ENCODE measurements around the gene SYNE2. TPM values are rescaled to one million over a fixed set of nuclear protein-coding genes. Genes with fewer than 3 reads are reported as not detected.
A peak's percentile ranks its signal among the peaks of the same experiment; 100 is the strongest.
"Not testable (repeated sequence)": the region's sequence is repeated elsewhere in the genome, so short reads cannot be mapped to it uniquely, and the experiment has no call there.

The SYNE2 gene
- polyA plus RNA-seq, 4 donors: 54.4 to 135 (median 108) TPM

DNA sequence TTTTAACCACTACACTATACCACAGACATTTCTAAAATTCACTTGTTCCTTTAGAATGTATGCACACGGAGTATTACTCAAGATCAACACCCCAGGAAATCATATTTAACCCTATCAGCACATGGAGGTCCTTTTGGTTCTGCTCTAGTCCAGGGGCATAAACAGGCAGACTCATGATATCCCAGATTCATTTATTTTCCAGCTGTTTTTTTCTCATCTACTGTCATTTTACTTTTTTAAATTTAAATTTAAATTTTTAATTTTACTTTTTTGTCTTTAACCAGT is 17.9 kb downstream of the SYNE2 start:
- DNase-seq (ENCODE audit: low read depth in 4 of 4, low spot score in 3 of 4): not testable (repeated sequence)

DNA sequence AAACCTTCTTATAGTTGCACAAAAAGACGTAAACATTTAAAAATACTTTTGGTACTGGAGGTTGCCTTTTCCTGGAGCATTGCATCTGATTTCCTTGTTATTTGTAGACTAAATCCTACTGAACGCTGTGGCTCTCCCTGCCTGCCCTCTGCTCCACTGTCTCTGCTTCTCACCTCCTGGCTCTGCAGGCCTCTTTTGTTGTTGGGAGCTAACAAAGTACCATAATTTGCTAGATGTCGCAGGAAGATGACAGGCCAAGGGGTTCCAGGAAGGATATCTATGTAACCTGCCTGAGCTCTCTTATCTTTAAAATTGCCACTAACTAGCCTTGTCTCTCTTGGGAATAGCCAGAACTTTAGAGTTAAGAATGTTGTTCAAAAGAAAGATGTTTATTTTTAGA is 21.4 kb downstream of the SYNE2 start:
- DNase-seq (ENCODE audit: low read depth in 4 of 4, low spot score in 3 of 4): no peak

DNA sequence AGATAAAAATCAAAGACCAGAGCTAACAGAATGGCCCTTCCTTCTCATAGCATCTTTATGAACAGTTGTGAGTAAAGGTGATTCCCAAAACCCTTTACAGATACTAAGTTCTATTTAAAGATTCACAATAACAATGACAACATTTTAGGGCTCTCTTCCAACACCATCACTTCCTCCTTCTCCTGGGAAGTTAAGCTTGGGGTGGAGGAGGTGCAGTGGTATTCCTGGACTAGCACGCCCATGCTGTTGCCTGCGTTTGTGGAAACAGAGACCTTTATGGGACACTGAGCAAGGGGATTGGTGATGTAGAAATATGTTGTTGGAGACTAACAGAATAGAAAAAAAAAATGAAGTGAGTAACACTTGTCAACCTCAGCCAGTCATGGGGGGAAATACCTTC is 22.5 kb downstream of the SYNE2 start:
- DNase-seq (ENCODE audit: low read depth in 4 of 4, low spot score in 3 of 4): no peak

DNA sequence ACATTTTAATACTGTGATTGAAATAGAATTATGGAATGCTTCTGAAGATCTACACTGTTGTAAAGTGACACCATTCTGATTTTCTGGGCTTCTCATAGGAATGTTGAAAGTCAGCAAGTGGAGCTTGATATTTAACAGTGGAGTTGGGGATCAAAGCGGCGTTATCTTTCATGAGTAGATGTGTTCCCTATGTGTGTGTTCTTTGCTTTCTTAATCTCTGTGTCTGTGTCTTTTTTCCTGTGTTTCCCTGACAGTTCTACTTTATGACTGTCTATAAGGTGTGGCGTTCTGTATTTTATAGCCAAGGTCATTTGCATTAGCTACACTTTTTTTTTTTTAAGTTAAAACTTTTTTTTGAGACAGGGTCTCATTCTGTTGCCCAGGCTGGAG is 24.7 kb downstream of the SYNE2 start:
- no peak for DNase-seq (ENCODE audit: low read depth in 4 of 4, low spot score in 3 of 4)

DNA sequence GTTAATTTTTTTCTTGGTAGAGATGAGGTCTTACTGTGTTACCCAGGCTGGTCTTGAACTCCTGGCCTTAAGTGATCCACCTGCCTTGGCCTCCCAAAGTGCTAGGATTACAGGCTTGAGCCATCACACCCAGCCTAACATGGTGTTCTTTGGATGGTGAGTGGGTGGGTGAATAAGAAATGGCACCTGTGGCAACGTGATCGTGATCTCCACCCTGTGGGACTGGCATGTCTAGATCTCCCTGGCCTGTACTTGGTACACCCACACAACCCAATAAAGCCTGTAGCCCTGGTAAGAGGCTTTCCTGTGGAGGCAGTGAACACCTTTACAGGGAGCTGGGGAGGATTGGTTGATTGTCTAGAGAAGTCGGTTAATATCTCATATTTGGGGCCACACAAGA is 25.2 kb downstream of the SYNE2 start:
- DNase-seq (ENCODE audit: low read depth in 4 of 4, low spot score in 3 of 4): no peak

DNA sequence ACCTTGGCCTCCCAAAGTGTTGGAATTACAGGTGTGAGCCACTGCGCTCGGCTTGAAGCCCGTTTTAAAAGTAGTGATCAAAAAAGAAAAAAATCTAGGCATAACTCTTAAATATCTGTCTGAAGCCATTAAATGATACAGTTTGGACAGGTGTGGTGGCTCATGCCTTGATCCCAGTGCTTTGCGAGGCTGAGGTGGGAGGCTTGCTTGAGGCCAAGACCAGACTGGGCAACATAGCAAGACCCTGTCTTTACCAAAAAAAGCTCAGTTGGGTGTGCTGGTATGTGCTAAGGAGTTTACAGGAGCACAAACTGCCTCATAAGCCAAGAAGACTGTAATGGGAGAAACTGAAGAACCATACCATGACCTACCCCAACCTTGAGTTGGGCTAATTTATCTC is 26.0 kb downstream of the SYNE2 start:
- no peak for DNase-seq (ENCODE audit: low read depth in 4 of 4, low spot score in 3 of 4)

DNA sequence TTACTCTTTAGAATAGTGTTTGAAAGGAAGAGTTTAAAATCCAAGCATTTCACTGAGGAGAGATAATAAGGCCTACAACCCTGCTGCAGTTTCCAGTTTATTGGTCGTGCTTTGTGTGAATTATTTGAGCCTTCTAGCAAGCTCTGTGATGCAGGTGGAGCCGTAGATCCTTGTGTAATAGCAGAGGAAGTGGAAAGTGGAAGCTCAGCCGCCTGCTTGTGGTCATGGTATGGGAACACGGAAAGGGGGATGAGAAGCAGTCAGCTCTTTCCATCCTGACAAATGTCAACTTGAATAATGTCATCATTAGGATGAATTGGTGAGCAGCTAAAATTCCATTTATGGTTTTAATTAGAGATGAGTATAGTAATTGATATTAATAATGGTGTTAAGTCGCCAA is 29.1 kb downstream of the SYNE2 start:
- DNase-seq (ENCODE audit: low read depth in 4 of 4, low spot score in 3 of 4): no peak

DNA sequence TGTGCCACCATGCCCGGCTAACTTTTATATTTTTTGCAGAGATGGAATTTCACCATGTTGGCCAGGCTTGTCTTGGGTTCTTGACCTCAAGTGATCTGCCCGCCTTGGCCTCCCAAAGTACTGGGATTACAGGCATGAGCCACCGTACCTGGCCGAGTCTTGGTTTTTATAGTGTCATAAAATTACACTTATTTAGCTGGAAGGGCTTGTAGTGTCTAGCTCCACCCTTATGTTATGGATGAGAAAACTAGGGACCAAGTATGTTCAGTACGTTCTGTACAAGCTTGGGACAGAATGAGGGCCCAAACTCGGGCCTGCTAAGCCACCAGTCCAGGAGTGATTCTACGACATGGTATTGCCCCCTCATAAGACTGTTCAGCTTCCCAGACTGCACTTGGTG is 35.1 kb downstream of the SYNE2 start:
- DNase-seq (ENCODE audit: low read depth in 4 of 4, low spot score in 3 of 4): no peak

DNA sequence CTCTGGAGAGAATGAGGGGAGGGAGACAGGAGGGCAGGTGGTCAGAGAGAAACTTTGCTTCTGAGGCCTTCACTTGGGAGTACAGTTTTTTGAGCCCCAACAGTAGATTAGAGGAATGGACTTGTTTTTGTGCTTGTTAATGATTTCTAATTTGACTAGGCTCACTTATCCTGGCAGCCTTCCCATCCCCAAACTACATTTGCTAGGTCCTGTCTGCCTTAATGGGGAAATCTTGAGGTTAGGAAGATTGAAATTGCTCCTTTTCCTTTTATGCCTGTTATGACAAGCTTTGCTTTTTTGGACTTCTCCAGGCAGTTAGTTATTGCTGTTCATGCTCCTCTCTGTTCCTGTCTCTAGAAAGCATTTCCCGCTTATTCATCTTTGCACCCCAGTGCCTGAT is 37.7 kb downstream of the SYNE2 start:
- DNase-seq (ENCODE audit: low read depth in 4 of 4, low spot score in 3 of 4): no peak

DNA sequence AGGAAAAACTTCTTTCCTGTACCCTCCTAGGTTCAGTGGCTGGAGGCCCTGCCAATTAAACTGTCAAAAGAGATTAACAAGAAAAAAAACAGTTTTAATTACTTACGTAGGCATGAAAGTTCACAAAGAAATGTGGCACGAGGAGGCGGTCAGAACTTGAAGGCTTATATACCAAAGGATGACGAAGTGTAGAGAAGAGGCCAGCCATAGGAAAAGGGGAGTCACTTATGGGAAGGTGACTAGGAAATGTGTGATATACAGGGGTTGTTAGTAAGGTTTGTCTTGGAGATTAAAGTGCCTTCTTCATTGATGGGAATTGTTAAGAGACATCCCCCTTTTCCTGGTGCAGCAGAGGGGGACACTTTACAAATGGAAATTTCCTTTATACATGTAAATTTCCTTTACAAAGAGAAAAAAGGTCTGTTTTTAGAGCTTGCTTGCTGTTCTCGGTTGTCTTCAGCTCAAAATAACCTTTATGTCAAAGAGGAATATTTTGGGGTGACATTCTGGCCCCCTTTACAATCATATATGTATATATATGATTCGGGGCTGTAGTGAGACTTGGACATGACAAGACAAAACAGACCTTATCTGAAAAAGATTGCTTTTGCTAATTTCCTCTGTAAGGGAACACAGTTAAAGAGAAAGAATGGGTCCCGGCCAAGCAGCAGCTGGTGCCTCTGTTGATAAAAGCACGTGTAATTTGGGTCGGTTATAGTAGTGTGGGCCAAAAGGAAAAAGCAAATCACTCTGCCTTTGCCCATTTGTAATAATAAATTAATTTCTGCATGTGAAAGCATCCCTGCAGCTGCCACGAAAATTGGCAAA is 38.6 kb downstream of the SYNE2 start:
- no peak for DNase-seq (ENCODE audit: low read depth in 4 of 4, low spot score in 3 of 4)

DNA sequence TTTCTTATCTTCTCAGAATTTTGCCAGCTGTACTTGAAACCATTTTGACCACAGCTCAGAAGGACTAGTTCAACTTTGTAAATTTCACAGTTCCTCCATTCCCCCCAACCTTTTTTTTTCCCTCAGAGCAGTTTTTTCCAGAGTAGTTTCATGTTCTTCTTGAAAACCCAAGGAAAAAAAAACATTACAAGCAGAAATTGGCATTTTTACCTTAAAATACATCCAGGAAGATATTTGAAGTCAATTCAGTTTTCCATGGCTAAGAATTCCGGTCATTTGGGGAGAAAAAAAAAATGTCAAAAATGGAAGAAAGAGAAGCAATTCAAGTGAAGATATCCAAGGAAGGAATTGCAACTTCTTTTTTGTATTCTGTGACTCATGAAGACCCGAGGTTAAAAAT is 39.5 kb downstream of the SYNE2 start:
- no peak for DNase-seq (ENCODE audit: low read depth in 4 of 4, low spot score in 3 of 4)

DNA sequence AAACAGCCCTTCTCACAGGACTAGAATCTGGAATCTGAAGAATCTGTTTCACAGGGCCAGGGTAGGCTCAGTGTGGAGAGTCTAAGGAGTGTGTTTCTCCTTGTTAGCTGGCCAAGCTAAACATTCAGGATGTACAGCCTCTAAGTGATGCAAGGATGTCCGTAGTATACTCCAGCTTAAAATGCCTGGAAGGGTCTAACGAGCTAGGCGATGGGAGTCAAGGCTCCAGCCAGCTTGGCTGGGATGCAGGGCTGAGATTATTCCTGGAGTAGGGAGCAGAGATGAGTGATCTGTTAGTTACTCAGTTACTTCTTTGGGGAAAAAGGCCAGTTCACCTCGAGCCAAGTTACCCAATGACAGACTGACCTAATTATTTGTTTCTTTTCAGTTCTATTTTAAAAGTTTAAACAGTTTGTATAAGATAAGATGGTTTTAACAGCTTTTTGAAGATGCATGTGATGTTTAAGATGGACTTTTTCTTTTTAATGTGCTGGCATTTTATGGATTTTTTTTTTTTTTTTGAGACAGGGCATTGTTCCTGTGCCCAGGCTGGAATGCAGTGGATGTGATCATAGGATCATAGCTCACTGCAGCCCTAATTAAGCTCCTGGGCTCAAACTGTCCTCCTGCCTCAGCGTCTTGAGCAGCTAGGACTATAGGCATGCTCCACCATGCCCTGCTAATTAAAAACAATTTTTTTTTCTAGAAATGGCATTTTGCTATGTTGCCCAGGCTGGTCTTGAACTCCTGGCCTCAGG is 41.1 kb downstream of the SYNE2 start:
- no peak for DNase-seq (ENCODE audit: low read depth in 4 of 4, low spot score in 3 of 4)

DNA sequence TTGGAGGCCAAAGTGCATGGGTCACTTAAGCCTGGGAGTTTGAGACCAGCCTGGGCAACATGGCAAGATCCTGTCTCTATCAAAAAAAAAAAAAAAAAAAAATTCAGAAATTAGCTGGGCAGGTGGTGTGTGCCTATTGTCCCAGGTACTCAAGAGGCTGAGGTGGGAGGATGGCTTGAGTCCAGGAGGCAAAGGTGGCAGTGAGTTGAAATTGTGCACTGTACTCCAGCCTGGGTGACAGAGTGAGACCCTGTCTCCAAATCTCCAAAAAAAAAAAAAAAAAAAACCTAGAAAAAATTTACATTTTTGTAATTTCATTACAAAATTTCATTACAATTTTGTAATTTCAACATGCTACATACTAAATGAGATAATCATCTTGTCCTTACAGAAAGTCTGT is 42.7 kb downstream of the SYNE2 start:
- no peak for DNase-seq (ENCODE audit: low read depth in 4 of 4, low spot score in 3 of 4)

DNA sequence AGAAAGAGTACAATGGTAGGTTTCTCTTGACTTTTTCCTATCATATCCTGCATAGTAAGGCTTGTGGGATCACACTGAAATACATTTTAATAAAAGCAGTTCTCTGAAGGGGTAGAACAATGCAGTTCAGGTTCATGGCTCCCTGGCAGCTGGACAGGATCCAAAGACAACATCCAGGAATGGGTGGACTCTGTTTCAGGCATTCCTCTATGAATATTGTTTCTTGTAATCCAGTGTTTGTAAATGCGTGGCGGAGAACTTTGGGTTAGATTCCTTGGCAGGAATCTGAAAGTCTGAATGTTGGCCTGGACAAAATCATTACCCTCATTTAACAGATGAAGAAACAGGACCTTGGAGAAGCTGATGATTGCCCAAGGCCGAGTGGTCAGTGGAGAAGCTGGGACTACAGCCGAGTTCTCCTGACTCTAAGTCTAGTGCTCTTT is 43.5 kb downstream of the SYNE2 start:
- peak in 2 of 4 donors; percentile 52 to 59 for DNase-seq (ENCODE audit: low read depth in 4 of 4, low spot score in 3 of 4)

DNA sequence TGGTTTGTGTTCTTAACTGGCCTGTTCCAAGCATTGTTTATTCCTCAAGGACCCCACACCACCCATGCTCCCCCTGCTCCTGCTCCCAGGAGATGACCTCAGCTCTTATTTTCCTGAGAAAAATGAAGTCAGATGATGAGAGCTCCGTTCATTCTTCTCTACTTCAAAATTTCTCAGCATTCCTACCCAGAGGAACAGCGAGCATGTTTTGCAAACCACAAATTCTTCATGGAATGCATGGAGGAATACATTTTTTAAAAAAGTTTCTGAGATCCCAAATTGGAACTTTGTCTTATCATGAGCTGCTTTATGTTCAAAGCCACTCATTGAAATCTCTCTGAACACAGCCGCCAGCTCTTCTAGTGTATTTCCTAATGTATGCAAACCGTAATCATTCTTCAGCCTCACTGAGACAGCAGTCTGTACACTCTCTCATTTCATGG is 44.9 kb downstream of the SYNE2 start:
- no peak for DNase-seq (ENCODE audit: low read depth in 4 of 4, low spot score in 3 of 4)

DNA sequence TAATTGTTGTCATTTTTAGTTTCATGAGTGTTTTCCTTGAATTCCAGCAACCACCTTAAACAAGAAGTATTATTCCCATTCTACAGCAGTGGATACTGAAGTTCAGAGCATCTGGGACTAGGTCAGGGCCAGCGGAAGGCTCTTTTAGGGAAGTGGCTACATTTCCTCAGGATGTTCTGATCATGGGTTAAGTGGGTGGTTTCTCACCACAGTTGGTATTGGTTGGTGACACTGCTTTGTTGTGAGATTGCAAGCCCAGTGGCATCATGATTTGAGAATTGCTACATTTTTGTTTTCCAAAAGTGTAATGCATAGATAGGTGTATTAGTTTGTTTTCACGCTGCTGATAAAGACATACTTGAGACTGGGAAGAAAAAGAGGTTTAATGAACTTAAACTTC is 47.1 kb downstream of the SYNE2 start:
- DNase-seq (ENCODE audit: low read depth in 4 of 4, low spot score in 3 of 4): no peak

DNA sequence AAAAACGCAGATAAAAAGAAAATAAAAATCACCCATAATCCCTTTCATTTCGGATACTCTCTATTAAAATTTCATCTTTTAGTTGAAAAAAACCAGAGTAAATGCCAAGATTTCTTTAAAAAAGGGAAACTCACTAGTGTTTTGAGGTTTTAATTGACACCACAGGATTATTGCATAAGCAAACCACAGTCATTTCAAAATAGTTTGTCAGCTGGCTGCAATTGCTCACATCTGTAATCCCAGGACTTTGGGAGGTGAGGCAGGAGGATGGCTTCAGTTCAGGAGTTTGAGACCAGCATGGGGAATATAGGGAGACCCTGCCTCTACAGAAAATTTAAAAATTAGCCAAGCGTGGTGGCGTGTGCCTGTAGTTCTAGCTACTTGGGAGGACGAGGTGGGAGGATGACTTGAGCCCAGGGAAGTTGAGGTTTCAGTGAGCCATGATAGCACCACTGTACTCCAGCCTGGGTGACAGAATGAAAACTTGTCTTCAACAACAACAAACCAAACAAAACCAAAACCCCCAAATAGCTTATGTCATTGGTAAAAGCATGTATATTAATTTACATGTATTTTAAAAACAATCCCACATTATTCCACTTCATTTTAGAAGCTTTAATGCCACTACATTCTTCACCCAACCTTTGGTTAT is 48.8 kb downstream of the SYNE2 start:
- DNase-seq (ENCODE audit: low read depth in 4 of 4, low spot score in 3 of 4): no peak

DNA sequence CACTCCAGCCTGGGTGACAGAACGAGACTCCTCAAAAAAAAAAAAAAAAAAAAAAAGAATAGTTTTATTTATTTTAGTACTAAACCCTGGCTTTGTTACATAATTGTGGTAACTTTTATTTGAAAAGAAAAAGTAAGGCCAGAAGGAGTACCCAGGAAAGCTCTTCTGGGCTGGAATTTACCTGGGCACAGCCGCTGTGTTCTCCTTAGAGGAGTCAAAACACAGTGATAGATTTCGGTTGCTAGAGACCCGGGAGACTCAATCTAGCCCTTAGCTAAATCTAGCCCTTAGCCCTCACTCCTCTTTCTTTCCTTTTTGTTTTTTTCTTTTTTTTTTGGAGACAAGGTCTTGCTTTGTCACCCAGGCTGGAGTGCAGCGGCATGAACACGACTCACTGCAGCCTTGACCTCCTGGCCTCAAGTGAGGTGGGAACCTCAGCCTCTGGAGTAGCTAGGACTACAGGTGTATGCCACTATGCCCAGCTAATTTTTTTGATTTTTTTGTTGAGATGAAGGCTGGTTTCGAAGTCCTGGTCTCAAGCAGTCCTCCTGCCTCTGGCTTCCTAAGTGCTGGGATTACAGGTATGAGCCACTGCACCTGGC is 49.7 kb downstream of the SYNE2 start:
- DNase-seq (ENCODE audit: low read depth in 4 of 4, low spot score in 3 of 4): no peak

DNA sequence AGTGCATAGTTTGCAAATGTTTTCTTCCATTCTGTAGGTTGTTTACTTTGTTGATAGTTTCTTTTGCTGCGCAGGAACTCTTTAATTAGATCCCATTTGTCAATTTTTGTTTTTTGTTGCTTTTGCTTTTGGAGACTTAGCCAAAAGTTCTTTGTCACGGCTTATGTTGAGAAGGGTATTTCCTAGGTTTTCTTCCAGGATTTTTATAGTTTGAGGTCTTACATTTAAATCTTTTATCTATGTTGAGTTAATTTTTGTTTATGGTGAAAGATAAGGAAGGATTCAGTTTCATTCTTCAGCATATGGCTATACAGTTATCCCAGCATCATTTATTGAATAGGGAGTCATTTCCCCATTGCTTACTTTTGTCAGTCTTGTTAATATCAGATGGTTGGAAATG is 51.9 kb downstream of the SYNE2 start:
- DNase-seq (ENCODE audit: low read depth in 4 of 4, low spot score in 3 of 4): no peak

DNA sequence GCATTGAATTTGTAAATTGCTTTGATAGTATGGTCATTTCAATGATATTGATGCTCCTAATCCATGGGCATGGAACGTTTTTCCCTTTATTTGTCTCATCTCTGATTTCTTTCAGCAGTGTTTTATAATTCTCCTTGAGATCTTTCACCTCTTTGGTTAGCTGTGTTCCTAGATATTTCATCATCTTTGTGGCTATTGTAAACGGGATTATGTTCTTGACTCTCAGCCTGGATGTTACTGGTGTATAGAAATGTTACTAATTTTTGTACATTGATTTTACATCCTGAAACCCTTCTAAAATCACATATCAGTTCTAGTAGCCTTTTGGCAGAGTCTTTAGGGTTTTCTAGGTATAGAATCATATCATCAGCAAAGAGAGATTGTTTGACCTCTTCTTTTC is 52.6 kb downstream of the SYNE2 start:
- no peak for DNase-seq (ENCODE audit: low read depth in 4 of 4, low spot score in 3 of 4)

DNA sequence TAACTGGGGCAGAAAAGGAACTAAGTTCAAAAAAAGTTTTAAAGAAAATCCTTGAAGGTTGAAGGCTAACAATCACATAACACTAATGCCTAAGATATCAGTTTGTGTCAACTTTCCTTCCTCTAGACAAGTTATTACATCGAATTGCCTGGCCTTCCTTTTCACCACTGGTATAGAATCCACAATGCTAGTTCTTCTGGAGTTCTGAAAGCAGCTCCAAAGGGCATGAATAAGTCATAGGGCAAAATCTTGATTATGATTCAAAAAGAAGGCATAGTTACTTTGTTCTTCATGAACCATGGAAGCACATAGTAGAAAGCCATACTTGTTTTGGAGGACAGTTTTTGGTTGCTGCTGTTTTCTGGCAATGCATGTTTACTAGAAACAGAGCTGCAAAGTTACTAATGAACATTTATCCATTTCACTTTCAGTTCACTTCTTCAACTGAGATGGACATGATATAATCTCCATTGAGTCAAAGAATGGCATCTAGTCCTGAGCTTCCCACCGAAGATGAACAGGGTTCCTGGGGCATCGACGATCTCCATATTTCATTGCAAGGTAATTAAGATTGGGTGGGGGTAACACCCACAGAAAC is 56.0 kb downstream of the SYNE2 start:
- no peak for DNase-seq (ENCODE audit: low read depth in 4 of 4, low spot score in 3 of 4)

All from left renal pelvis (tissue), 4 donors.